Endodermal cell (in vitro differentiated cells): ENCODE results near the gene CCDC192. TPM values are rescaled to one million over a fixed set of nuclear protein-coding genes. Genes with fewer than 3 reads are reported as not detected.

Experiments used
- DNase-seq: peaks from one replicate; pipeline ENCODE4 v3.0.0-alpha.2; 2017
- H3K27ac ChIP-seq: 2 replicates; pipeline ENCODE4 v1.5.1; 2013; ENCODE audit warnings: mild to moderate bottlenecking, low read depth, low read length, moderate library complexity
- H3K27me3 ChIP-seq: 2 replicates; pipeline ENCODE4 v1.6.1; 2013; ENCODE audit warnings: mild to moderate bottlenecking, low read length, moderate library complexity; ENCODE audit not compliant: insufficient read depth, control insufficient read depth, poor library complexity, severe bottlenecking
- H3K36me3 ChIP-seq: 2 replicates; pipeline ENCODE4 v1.7.0; 2013; ENCODE audit warnings: mild to moderate bottlenecking, low read length, moderate library complexity; ENCODE audit not compliant: control insufficient read depth, insufficient read depth
- H3K4me1 ChIP-seq: one replicate; pipeline ENCODE4 v1.7.0; 2013; ENCODE audit warnings: low read length; ENCODE audit not compliant: control insufficient read depth, insufficient read depth
- H3K4me3 ChIP-seq: 2 replicates; pipeline ENCODE4 v1.5.1; 2013; ENCODE audit warnings: mild to moderate bottlenecking, low read length, moderate library complexity
- H3K9ac ChIP-seq: 2 replicates; pipeline ENCODE4 v1.6.1; 2013; ENCODE audit warnings: mild to moderate bottlenecking, low read length, moderate library complexity; ENCODE audit not compliant: poor library complexity, severe bottlenecking; ENCODE audit errors: extremely low read depth
- H3K9me3 ChIP-seq: 2 replicates; pipeline ENCODE4 v1.6.1; 2013; ENCODE audit warnings: mild to moderate bottlenecking, low read length, moderate library complexity; ENCODE audit not compliant: control insufficient read depth
- H3K27ac Mint-ChIP-seq: 2 replicates; pipeline ENCODE4 v1.8.0; 2020; ENCODE audit warnings: mixed read lengths
- H3K27me3 Mint-ChIP-seq: 2 replicates; pipeline ENCODE4 v1.8.0; 2021; ENCODE audit warnings: mild to moderate bottlenecking, mixed read lengths; ENCODE audit not compliant: insufficient read depth
- H3K36me3 Mint-ChIP-seq: 2 replicates; pipeline ENCODE4 v1.8.0; 2020; ENCODE audit warnings: low read depth, mixed read lengths
- H3K4me1 Mint-ChIP-seq: 2 replicates; pipeline ENCODE4 v1.8.0; 2020; ENCODE audit warnings: mixed read lengths
- H3K4me3 Mint-ChIP-seq: 2 replicates; pipeline ENCODE4 v1.8.0; 2020; ENCODE audit warnings: mild to moderate bottlenecking, moderate library complexity, mixed read lengths
- H3K9me3 Mint-ChIP-seq: 2 replicates; pipeline ENCODE4 v1.8.0; 2020; ENCODE audit warnings: mild to moderate bottlenecking, mixed read lengths
- CTCF ChIP-seq: fragments of 200-600 bp; sonication (generic); conservative IDR thresholded peaks from 2 replicates; pipeline ENCODE4 v1.5.0; 2021; ENCODE audit warnings: antibody characterized with exemption, mild to moderate bottlenecking
- WGBS, 2 experiments: methylation state at CpG; one replicate each; pipeline versions ENCODE4 v1.1.5 to v1.1.7; 2013; ENCODE audit warnings: missing lambda C conversion rate in 2 of 2, mixed read lengths in 1 of 2; ENCODE audit not compliant: insufficient coverage in 1 of 2, insufficient read length in 1 of 2; 5-methylcytosine and 5-hydroxymethylcytosine counted together
- total RNA-seq, 2 donors: library from RNA; stranded (reverse); fragmentation: NEBNext Ultra II Directional in 1 of 2; extraction: Animal tissue kit (Norgen Biotek cat#: 25700) in 1 of 2; gene quantifications; 2 replicates in 1 of 2; 3 replicates in 1 of 2; pipeline ENCODE4 v1.2.1, GENCODE V29; 2021

Gene CCDC192
- total RNA-seq, 2 donors from 2014 or later = 0.48 to 1.3 TPM

- Histone ChIP-seq H3K27ac (no peak overlapping the region), H3K36me3 (no peaks in the 10 kb centered on the region), H3K4me3 (no peak overlapping the region), H3K9me3 (no peaks in the 10 kb centered on the region), H3K9ac (no peak overlapping the region), H3K27me3 (no peaks in the 10 kb centered on the region), H3K4me1 (no peaks in the 10 kb centered on the region)
- Mint-ChIP-seq H3K4me1 (peaks cover 17% of the 10 kb centered on the region), H3K27me3 (peaks cover 3% of the 10 kb centered on the region), H3K27ac (no peak overlapping the region), H3K9me3 (peaks cover 1% of the 10 kb centered on the region), H3K36me3 (no peaks in the 10 kb centered on the region), H3K4me3 (no peak overlapping the region)
- no peak for TF ChIP-seq CTCF
- WGBS, 2 experiments = 94 to 99% methylated on average over 2 to 3 of the region's 3 CpGs
- no peak for DNase-seq
Observed at GRCh38 chr5:127961763-127962145, 258.6 kb downstream of the CCDC192 start.

GRCh38 chr5:127962491-127962890 is 259.3 kb downstream of the CCDC192 start:
- Mint-ChIP-seq H3K4me3 (no peak overlapping the region), H3K4me1 (peaks cover 17% of the 10 kb centered on the region), H3K27ac (no peak overlapping the region), H3K27me3 (peaks cover 3% of the 10 kb centered on the region), H3K9me3 (peaks cover 1% of the 10 kb centered on the region), H3K36me3 (no peaks in the 10 kb centered on the region)
- H3K36me3 ChIP-seq = no peaks in the 10 kb centered on the region
- H3K9me3 ChIP-seq = no peaks in the 10 kb centered on the region
- no peaks in the 10 kb centered on the region for H3K27me3 ChIP-seq
- WGBS, 2 experiments = 86 to 95% methylated on average over 1 of the region's 1 CpG
- no peak for TF ChIP-seq CTCF
- DNase-seq = no peak
- no peak overlapping the region for H3K9ac ChIP-seq
- no peak overlapping the region for H3K27ac ChIP-seq
- no peak overlapping the region for H3K4me3 ChIP-seq
- no peaks in the 10 kb centered on the region for H3K4me1 ChIP-seq

GRCh38 chr5:127963233-127963632 is 260.0 kb downstream of the CCDC192 start:
- no peak for DNase-seq
- Histone ChIP-seq H3K9ac (no peak overlapping the region), H3K4me3 (no peak overlapping the region), H3K27ac (no peak overlapping the region), H3K27me3 (no peaks in the 10 kb centered on the region), H3K36me3 (no peaks in the 10 kb centered on the region), H3K9me3 (no peaks in the 10 kb centered on the region), H3K4me1 (no peaks in the 10 kb centered on the region)
- Mint-ChIP-seq H3K27ac (no peak overlapping the region), H3K4me3 (no peak overlapping the region), H3K4me1 (peaks cover 13% of the 10 kb centered on the region), H3K36me3 (no peaks in the 10 kb centered on the region), H3K27me3 (peaks cover 3% of the 10 kb centered on the region), H3K9me3 (peaks cover 1% of the 10 kb centered on the region)
- no peak for TF ChIP-seq CTCF
- WGBS, 2 experiments = 98 to 100% methylated on average over 1 of the region's 1 CpG
